IMR-90 (cell line): Measurements from ENCODE around the gene ATM. TPM values are rescaled to one million over a fixed set of nuclear protein-coding genes. Genes with fewer than 3 reads are reported as not detected.

Experiments
- ATAC-seq: fragments of 200-7000 bp; cut with Tn5 transposase; 2 replicates; pipeline ENCODE4 v1.9.1; 2020; ENCODE audit warnings: low read depth, mild to moderate bottlenecking, moderate library complexity
- BruUV-seq: library from RNA; stranded (reverse); fragments of 400-500 nt; replicated peaks from 2 replicates; lab custom pipeline; 2021; lab: Mats Ljungman, UMichigan
- CTCF ChIA-PET: fragments of 300-600 bp; formaldehyde crosslinking; extraction: SDS; loops from one replicate; lab custom pipeline; 2021; ENCODE audit warnings: antibody characterized with exemption; lab: Yijun Ruan, JAX
- POLR2A ChIA-PET: fragments of 300-600 bp; sonication (Branson Sonifier 250); formaldehyde crosslinking; loops from one replicate; lab custom pipeline; 2022; ENCODE audit warnings: antibody characterized with exemption; ENCODE audit not compliant: unreplicated experiment; lab: Charles Lee
- DNase-seq: peaks from one replicate; pipeline ENCODE4 v3.0.0; 2013
- H2AFZ ChIP-seq: replicated peaks from 2 replicates; pipeline ENCODE3; 2013; ENCODE audit warnings: low read length, mild to moderate bottlenecking; ENCODE audit not compliant: poor library complexity
- H2AK5ac ChIP-seq: 2 replicates; pipeline ENCODE4 v1.6.1; 2013; ENCODE audit warnings: low read depth, low read length, inconsistent platforms
- H2AK9ac ChIP-seq: replicated peaks from 2 replicates; pipeline ENCODE3; 2013; ENCODE audit warnings: mild to moderate bottlenecking, low read depth, low read length, moderate library complexity; ENCODE audit not compliant: poor library complexity
- H2BK120ac ChIP-seq: 2 replicates; pipeline ENCODE4 v1.6.1; 2013; ENCODE audit warnings: low read depth, low read length, inconsistent platforms
- H2BK15ac ChIP-seq: 3 replicates; pipeline ENCODE4 v1.6.1; 2013; ENCODE audit warnings: low read depth, low read length, inconsistent platforms
- H2BK20ac ChIP-seq: 2 replicates; pipeline ENCODE4 v1.6.1; 2013; ENCODE audit warnings: low read depth, mild to moderate bottlenecking, inconsistent platforms, low read length, moderate library complexity
- H2BK5ac ChIP-seq: 2 replicates; pipeline ENCODE4 v1.6.1; 2013; ENCODE audit warnings: mild to moderate bottlenecking, low read depth, low read length, inconsistent platforms; ENCODE audit not compliant: poor library complexity, severe bottlenecking
- H3K14ac ChIP-seq: replicated peaks from 2 replicates; pipeline ENCODE4 v1.6.1; 2013; ENCODE audit warnings: low read depth, low read length, inconsistent platforms
- H3K18ac ChIP-seq: 2 replicates; pipeline ENCODE4 v1.6.1; 2013; ENCODE audit warnings: low read depth, low read length, control low read depth
- H3K23ac ChIP-seq: 2 replicates; pipeline ENCODE4 v1.6.1; 2013; ENCODE audit warnings: low read depth, low read length, inconsistent platforms
- H3K27ac ChIP-seq: 2 replicates; pipeline ENCODE4 v1.5.1; 2013; ENCODE audit warnings: mild to moderate bottlenecking, control low read depth, low read length; ENCODE audit not compliant: insufficient read depth
- H3K27me3 ChIP-seq: 2 replicates; pipeline ENCODE4 v1.6.1; 2013; ENCODE audit warnings: low read length; ENCODE audit not compliant: control insufficient read depth, insufficient read depth
- H3K36me3 ChIP-seq: 2 replicates; pipeline ENCODE4 v1.6.1; 2013; ENCODE audit warnings: low read length, mixed read lengths; ENCODE audit not compliant: control insufficient read depth, insufficient read depth
- H3K4ac ChIP-seq: 2 replicates; pipeline ENCODE4 v1.6.1; 2013; ENCODE audit warnings: low read depth, low read length, inconsistent platforms
- H3K4me1 ChIP-seq: 2 replicates; pipeline ENCODE4 v1.6.1; 2013; ENCODE audit warnings: low read length, mixed read lengths; ENCODE audit not compliant: control insufficient read depth, insufficient read depth
- H3K4me2 ChIP-seq: 2 replicates; pipeline ENCODE4 v1.6.1; 2013; ENCODE audit warnings: low read depth, mild to moderate bottlenecking, control low read depth, low read length, moderate library complexity
- H3K4me3 ChIP-seq: 2 replicates; pipeline ENCODE4 v1.5.1; 2013; ENCODE audit warnings: low read depth, mild to moderate bottlenecking, control low read depth, low read length, moderate library complexity; ENCODE audit not compliant: insufficient read depth
- H3K56ac ChIP-seq: 2 replicates; pipeline ENCODE4 v1.6.1; 2013; ENCODE audit warnings: low read length, inconsistent platforms; ENCODE audit not compliant: insufficient read depth; ENCODE audit errors: extremely low read depth
- H3K79me1 ChIP-seq, 2 experiments: 2 replicates each; pipeline ENCODE4 v1.6.1; 2013; ENCODE audit warnings: low read length in 2 of 2, inconsistent platforms in 1 of 2, low read depth in 1 of 2
- H3K9ac ChIP-seq: 2 replicates; pipeline ENCODE4 v1.6.1; 2013; ENCODE audit warnings: low read depth, low read length, control low read depth
- H3K9me1 ChIP-seq: 2 replicates; pipeline ENCODE4 v1.6.1; 2013; ENCODE audit warnings: low read length, inconsistent platforms; ENCODE audit not compliant: insufficient read depth
- H3K9me3 ChIP-seq: 2 replicates; pipeline ENCODE4 v1.6.1; 2013; ENCODE audit warnings: low read length; ENCODE audit not compliant: control insufficient read depth, insufficient read depth
- H4K20me1 ChIP-seq: 2 replicates; pipeline ENCODE4 v1.6.1; 2013; ENCODE audit warnings: low read length, inconsistent platforms; ENCODE audit not compliant: insufficient read depth
- H4K5ac ChIP-seq: 2 replicates; pipeline ENCODE4 v1.6.1; 2013; ENCODE audit warnings: mild to moderate bottlenecking, low read depth, low read length, control low read depth
- H4K8ac ChIP-seq, 2 experiments: 2 replicates each; pipeline ENCODE4 v1.6.1; 2013; ENCODE audit warnings: low read depth in 2 of 2, low read length in 2 of 2, control low read depth in 1 of 2, inconsistent platforms in 1 of 2
- H4K91ac ChIP-seq: 2 replicates; pipeline ENCODE4 v1.6.1; 2013; ENCODE audit warnings: low read depth, low read length, inconsistent platforms; ENCODE audit not compliant: insufficient read depth
- BHLHE40 ChIP-seq: fragments of 150-350 bp; IDR thresholded peaks from 2 replicates; pipeline ENCODE4 v1.6.1; 2016; ENCODE audit warnings: mild to moderate bottlenecking, low read depth, low read length
- CEBPB ChIP-seq: IDR thresholded peaks from 2 replicates; pipeline ENCODE4 v1.6.1; 2012; ENCODE audit warnings: low read depth, low read length, improper control_type of control experiment
- CHD1 ChIP-seq: IDR thresholded peaks from 2 replicates; pipeline ENCODE4 v1.6.1; 2012; ENCODE audit warnings: low read depth, low read length, improper control_type of control experiment
- CTCF ChIP-seq: conservative IDR thresholded peaks from 2 replicates; pipeline ENCODE4 v1.5.1; 2012; ENCODE audit warnings: mild to moderate bottlenecking, low read depth, low read length, improper control_type of control experiment
- FOS ChIP-seq: fragments of 150-350 bp; IDR thresholded peaks from 2 replicates; pipeline ENCODE4 v1.6.1; 2016; ENCODE audit warnings: low read depth, low read length
- MAFK ChIP-seq: IDR thresholded peaks from 2 replicates; pipeline ENCODE4 v1.6.1; 2012; ENCODE audit warnings: low read depth, low read length, improper control_type of control experiment
- MAZ ChIP-seq: IDR thresholded peaks from 2 replicates; pipeline ENCODE4 v1.6.1; 2012; ENCODE audit warnings: low read depth, mild to moderate bottlenecking, low read length, improper control_type of control experiment, moderate library complexity, borderline replicate concordance
- MXI1 ChIP-seq: IDR thresholded peaks from 2 replicates; pipeline ENCODE4 v1.6.1; 2012; ENCODE audit warnings: low read depth, mild to moderate bottlenecking, low read length, moderate library complexity, borderline replicate concordance
- NFE2L2 ChIP-seq: fragments of 150-350 bp; IDR thresholded peaks from 2 replicates; pipeline ENCODE4 v1.6.1; 2016; ENCODE audit warnings: low read depth, mild to moderate bottlenecking, low read length
- POLR2A ChIP-seq: IDR thresholded peaks from 2 replicates; pipeline ENCODE4 v1.6.1; 2012; ENCODE audit warnings: mild to moderate bottlenecking, low read depth, low read length
- RAD21 ChIP-seq: IDR thresholded peaks from 2 replicates; pipeline ENCODE4 v1.6.1; 2012; ENCODE audit warnings: low read length, improper control_type of control experiment
- RCOR1 ChIP-seq: IDR thresholded peaks from 2 replicates; pipeline ENCODE4 v1.6.1; 2012; ENCODE audit warnings: mild to moderate bottlenecking, low read length, improper control_type of control experiment; ENCODE audit not compliant: insufficient replicate concordance
- RFX5 ChIP-seq: IDR thresholded peaks from 2 replicates; pipeline ENCODE4 v1.8.0; 2012; ENCODE audit warnings: low read depth, mild to moderate bottlenecking, low read length, moderate library complexity
- SMC3 ChIP-seq: fragments of 150-350 bp; IDR thresholded peaks from 2 replicates; pipeline ENCODE4 v1.6.1; 2016; ENCODE audit warnings: low read depth, mild to moderate bottlenecking, antibody characterized with exemption, low read length, moderate library complexity
- USF2 ChIP-seq: fragments of 150-350 bp; IDR thresholded peaks from 2 replicates; pipeline ENCODE4 v1.6.1; 2017; ENCODE audit warnings: mild to moderate bottlenecking, antibody characterized with exemption, low read length, low read depth
- WGBS, 2 experiments: methylation state at CpG; one replicate each; pipeline versions ENCODE4 v1.1.5 to v1.1.7; 2013; ENCODE audit warnings: missing lambda C conversion rate in 2 of 2; ENCODE audit not compliant: insufficient read length in 1 of 2; ENCODE audit errors: extremely low coverage in 2 of 2; 5-methylcytosine and 5-hydroxymethylcytosine counted together
- dilution Hi-C: fragments of 300-500 bp; cut with HindIII; formaldehyde crosslinking; loops from one replicate; pipeline ENCODE4 v1.14.3; 2018; ENCODE audit warnings: low sequenced_read_pairs; ENCODE audit not compliant: unreplicated experiment
- in situ Hi-C: fragments of 300-500 bp; cut with MboI; formaldehyde crosslinking; loops from 3 replicates; pipeline ENCODE4 v1.14.3; 2019; ENCODE audit warnings: low sequenced_read_pairs, inconsistent platforms, mixed read lengths
- intact Hi-C: fragments of 100-400 bp; cut with micrococcal nuclease; formaldehyde crosslinking; loops from 2 replicates; pipeline ENCODE4 v1.10.0; 2022
- polyA plus RNA-seq, 3 experiments: library from polyadenylated mRNA; depleted of rRNA; stranded (reverse); fragments of >200 nt; gene quantifications; 2 replicates each; pipeline ENCODE4 v1.2.3, GENCODE V29; 2012; ENCODE audit warnings: low replicate concordance in 1 of 3
- total RNA-seq: library from RNA; depleted of rRNA; stranded (reverse); fragments of >200 nt; gene quantifications from 2 replicates; pipeline ENCODE4 v1.2.3, GENCODE V29; 2012
- TF ChIP-seq, protein P1 (sequence below): fragments of 150-350 bp; IDR thresholded peaks from 2 replicates; pipeline ENCODE4 v1.6.1; 2016; ENCODE audit warnings: low read depth, mild to moderate bottlenecking, low read length, moderate library complexity, borderline replicate concordance

ATM gene
- total and polyA plus RNA-seq, 2 of the 4 experiments (the other 2 are of a cell fraction) = 18.1 to 30.6 TPM

GRCh38 chr11:108269583-108269982, 46.7 kb downstream of the ATM start:
- H3K14ac ChIP-seq = no peak overlapping the region
- WGBS, 2 experiments = no CpG with 5 or more reads among the region's 3 CpGs
- H3K18ac ChIP-seq = no peak overlapping the region
- no peak overlapping the region for H4K8ac ChIP-seq
- dilution Hi-C loops (no loop called here), in situ Hi-C loops (no loop called here), intact Hi-C loops (no loop called here)
- no peak overlapping the region for H2BK20ac ChIP-seq
- H4K20me1 ChIP-seq = no peaks in the 10 kb centered on the region
- H3K79me1 ChIP-seq = no peaks in the 10 kb centered on the region
- no peak overlapping the region for H3K4ac ChIP-seq
- H3K9me3 ChIP-seq = no peaks in the 10 kb centered on the region
- H3K4me2 ChIP-seq = no peak overlapping the region
- H2BK15ac ChIP-seq = no peak overlapping the region
- H3K23ac ChIP-seq = no peak overlapping the region
- H2AK5ac ChIP-seq = no peak overlapping the region
- H3K4me3 ChIP-seq = no peak overlapping the region
- H3K27me3 ChIP-seq = no peaks in the 10 kb centered on the region
- no peak overlapping the region for H3K56ac ChIP-seq
- H4K91ac ChIP-seq = no peak overlapping the region
- no peak overlapping the region for H3K27ac ChIP-seq
- 0 out of 2 replicates have a peak, but pooled peaks cover 2% of the 10 kb centered on the region for H3K9me1 ChIP-seq
- no peak for DNase-seq
- H3K4me1 ChIP-seq = no peaks in the 10 kb centered on the region
- H2AK9ac ChIP-seq = no peak overlapping the region
- no peak overlapping the region for H2BK120ac ChIP-seq
- no TSS peak for BruUV-seq
- ChIA-PET CTCF (no interaction called here), POLR2A (no interaction called here)
- no peak overlapping the region for H2AFZ ChIP-seq
- peaks cover 9% of the 10 kb centered on the region for H3K36me3 ChIP-seq
- ATAC-seq = no peak
- no peak overlapping the region for H4K5ac ChIP-seq
- no peak overlapping the region for H3K9ac ChIP-seq
- no peak overlapping the region for H2BK5ac ChIP-seq
- TF ChIP-seq RAD21 (no peak), MXI1 (no peak), BHLHE40 (no peak), MAZ (no peak), SMC3 (no peak), RFX5 (no peak), USF2 (no peak), CTCF (no peak), RCOR1 (no peak), MAFK (no peak), POLR2A (no peak), FOS (no peak), CHD1 (no peak), NFE2L2 (no peak), CEBPB (no peak)
- TF ChIP-seq, protein P1, sequence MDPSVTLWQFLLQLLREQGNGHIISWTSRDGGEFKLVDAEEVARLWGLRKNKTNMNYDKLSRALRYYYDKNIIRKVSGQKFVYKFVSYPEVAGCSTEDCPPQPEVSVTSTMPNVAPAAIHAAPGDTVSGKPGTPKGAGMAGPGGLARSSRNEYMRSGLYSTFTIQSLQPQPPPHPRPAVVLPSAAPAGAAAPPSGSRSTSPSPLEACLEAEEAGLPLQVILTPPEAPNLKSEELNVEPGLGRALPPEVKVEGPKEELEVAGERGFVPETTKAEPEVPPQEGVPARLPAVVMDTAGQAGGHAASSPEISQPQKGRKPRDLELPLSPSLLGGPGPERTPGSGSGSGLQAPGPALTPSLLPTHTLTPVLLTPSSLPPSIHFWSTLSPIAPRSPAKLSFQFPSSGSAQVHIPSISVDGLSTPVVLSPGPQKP = no peak
